Activated naive CD4-positive, alpha-beta T cell treated with anti-CD3 and anti-CD28 coated beads, Interleukin-2, amount 50 U/mL, for 24 hours (primary cell): ENCODE measurements around the gene PRICKLE2.

Source experiments
- H3K27ac Mint-ChIP-seq: one replicate; pipeline ENCODE4 v1.8.0; 2021; ENCODE audit warnings: mild to moderate bottlenecking, mixed read lengths
- H3K27me3 Mint-ChIP-seq: one replicate; pipeline ENCODE4 v1.8.0; 2021; ENCODE audit warnings: mixed read lengths
- H3K36me3 Mint-ChIP-seq: one replicate; pipeline ENCODE4 v1.8.0; 2021; ENCODE audit warnings: mixed read lengths
- H3K4me1 Mint-ChIP-seq: one replicate; pipeline ENCODE4 v1.8.0; 2021; ENCODE audit warnings: mixed read lengths
- H3K4me3 Mint-ChIP-seq: one replicate; pipeline ENCODE4 v1.8.0; 2021; ENCODE audit warnings: mild to moderate bottlenecking, mixed read lengths
- H3K9me3 Mint-ChIP-seq: one replicate; pipeline ENCODE4 v1.8.0; 2021; ENCODE audit warnings: mixed read lengths

Gene PRICKLE2

DNA sequence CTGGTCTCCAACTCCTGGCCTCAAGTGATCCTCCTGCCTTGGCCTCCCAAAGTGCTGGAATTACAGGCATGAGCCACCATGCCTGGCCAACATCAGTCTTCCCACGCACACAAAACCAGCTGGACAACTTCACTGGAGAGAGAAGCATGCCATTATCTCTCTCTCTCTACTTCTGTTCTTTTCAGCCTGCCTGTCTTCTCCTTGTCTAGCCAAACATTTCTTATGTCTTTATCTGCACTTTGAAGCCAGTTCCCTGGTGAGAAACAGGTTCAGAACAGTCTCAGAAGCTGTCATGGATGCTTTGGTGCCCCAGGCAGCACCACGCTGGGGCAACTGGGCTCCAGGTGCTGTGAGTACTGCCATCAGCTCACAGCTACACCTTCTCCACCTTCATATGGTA, 79.8 kb downstream of the PRICKLE2 start:
- Mint-ChIP-seq H3K9me3 (no peaks in the 10 kb centered on the region), H3K36me3 (no peaks in the 10 kb centered on the region), H3K27ac (no peak overlapping the region), H3K4me3 (no peak overlapping the region), H3K4me1 (no peaks in the 10 kb centered on the region), H3K27me3 (no peaks in the 10 kb centered on the region)

DNA sequence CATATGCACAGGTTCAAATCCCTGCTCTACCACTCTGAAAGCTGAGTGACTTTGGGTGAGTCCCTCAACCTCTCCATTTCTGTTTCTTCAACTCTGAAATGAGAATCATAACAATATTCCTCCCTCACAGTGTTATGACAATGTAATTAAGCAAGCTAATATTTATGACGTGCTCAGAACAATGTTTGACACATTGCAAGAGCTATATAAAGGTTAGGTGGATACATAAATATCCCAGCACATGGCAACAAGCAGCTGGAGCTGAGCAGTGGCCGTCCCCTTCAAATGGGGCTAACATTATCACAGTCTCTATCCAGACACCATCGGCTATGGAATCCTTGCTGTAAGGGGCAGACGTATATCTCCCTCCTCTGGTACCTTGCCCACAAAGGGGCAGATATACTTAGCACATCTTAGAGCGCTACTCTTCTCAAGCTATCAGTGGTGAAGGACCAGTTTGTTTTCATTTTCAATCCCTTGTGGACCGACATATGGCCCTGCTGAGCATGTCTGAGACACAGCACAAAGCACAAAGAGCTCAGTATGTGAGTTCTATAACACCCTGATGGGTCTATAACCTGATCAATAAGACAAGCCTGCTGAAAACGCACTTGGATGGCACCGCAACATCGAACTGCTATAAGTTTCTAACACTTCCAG, 80.9 kb downstream of the PRICKLE2 start:
- H3K4me1 Mint-ChIP-seq, result no peaks in the 10 kb centered on the region
- no peaks in the 10 kb centered on the region for H3K27me3 Mint-ChIP-seq
- no peaks in the 10 kb centered on the region for H3K9me3 Mint-ChIP-seq
- H3K4me3 Mint-ChIP-seq, result no peak overlapping the region
- no peak overlapping the region for H3K27ac Mint-ChIP-seq
- no peaks in the 10 kb centered on the region for H3K36me3 Mint-ChIP-seq

DNA sequence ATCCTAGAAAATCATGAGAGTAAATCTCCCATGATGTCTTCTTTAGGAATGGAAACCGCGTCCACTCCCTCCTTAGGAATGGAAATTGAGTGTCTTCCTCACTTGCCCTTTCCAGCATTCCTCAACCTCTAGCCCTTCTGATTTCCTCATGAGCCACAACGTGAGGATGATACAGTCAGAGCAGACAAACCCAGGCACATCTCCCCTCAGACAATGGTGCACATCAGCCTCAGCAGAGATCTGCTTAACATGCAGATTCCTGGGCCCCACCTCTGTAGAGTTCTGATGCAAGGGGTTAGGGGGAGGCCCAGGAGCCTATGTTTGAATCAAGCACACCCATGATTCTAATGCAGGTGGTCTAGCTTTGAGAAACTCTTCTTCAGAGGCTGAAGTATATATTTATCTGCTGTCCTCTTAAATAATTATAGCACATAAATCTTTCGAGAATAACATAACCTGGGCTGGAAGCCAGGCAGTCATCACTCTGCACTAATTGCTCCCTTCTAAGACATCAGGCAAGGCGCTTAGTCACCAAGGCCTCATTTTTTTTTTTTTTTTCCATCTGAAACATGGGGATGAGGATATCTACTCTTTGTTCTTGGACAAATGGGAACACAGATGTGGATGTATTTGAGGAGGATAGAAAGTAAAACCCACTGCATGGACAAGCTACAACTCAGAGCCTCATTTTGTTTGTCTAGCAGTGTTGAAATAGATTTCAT, 81.7 kb downstream of the PRICKLE2 start:
- Mint-ChIP-seq H3K27me3 (no peaks in the 10 kb centered on the region), H3K4me3 (no peak overlapping the region), H3K9me3 (no peaks in the 10 kb centered on the region), H3K36me3 (no peaks in the 10 kb centered on the region), H3K27ac (no peak overlapping the region), H3K4me1 (no peaks in the 10 kb centered on the region)

DNA sequence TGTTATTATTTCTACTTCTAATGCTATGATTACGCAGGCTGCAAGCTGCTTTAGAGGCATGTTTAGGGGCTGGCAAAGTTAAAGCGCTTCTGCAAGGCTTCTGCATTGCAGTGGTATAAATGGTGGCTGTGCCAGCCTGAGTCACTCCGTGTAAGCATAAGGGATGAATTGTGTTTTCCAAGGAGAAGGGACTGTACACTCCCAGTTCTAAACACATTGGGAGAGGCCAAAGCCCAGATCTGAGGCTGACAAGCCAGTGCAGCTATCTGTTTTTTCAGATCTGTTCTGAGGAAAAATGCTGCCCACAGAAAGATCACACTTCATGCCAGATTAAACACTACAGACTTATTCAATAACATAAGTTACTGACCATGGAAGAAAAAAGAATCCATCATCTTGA, 83.8 kb downstream of the PRICKLE2 start:
- H3K27me3 Mint-ChIP-seq, result no peaks in the 10 kb centered on the region
- no peaks in the 10 kb centered on the region for H3K4me1 Mint-ChIP-seq
- H3K4me3 Mint-ChIP-seq, result no peak overlapping the region

DNA sequence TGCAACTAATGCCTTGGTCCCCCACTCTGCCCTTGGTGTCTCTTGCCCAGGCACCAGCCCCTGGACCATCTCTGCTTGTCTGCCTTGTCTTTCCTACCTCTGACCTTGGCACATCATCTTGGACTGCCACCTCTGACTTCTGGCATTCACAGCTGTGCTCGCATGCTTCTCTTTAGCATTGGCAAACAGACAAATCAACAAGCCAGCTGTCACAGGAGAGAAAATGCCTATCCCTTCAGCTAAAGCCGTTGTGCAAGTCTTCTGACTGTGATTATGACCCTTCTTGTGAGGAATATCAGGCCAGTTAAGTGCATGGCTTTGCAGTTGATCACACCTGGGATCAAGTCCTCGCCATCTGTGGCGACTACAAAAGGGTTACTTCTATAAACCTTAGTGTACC, 84.6 kb downstream of the PRICKLE2 start:
- H3K27me3 Mint-ChIP-seq, result no peaks in the 10 kb centered on the region
- H3K27ac Mint-ChIP-seq, result no peak overlapping the region
- H3K4me3 Mint-ChIP-seq, result no peak overlapping the region
- H3K9me3 Mint-ChIP-seq, result no peaks in the 10 kb centered on the region
- no peaks in the 10 kb centered on the region for H3K36me3 Mint-ChIP-seq
- H3K4me1 Mint-ChIP-seq, result no peaks in the 10 kb centered on the region

More for the DNA sequence above, 83.8 kb downstream of the PRICKLE2 start:
- Mint-ChIP-seq H3K9me3 (no peaks in the 10 kb centered on the region), H3K27ac (no peak overlapping the region), H3K36me3 (no peaks in the 10 kb centered on the region)

DNA sequence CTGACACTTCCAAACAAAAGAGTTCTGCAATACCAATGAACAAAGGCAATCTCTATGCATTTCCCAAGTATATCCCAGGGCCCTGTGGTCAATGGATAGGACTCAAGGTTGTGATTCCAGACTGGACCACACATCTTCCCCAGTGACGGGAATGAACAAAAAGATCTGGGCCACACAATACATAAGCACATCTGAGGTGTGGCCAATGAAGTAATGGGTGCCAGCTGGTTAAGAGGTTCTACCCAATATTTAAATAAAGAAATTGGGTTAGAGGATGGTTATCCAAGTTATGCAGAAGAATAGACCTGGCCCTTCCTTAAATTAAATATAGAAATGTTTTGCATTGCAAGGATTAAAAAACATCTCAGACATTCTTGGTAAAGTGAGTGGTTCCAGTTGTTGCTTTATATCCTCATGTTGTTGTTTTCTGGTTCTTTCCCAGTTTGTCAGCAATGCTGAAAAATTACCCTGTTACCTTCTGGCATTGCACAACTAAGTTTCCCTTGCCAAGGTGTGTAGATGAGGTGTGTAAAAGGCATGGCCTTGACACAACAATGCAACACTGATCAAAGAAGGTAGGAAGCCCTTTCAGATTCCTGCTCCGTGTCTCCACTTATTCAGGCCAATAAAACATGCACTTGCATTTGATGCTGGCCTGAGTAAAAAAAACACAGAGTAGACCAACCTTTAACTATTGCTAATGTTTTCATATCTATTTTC, 86.5 kb downstream of the PRICKLE2 start:
- H3K36me3 Mint-ChIP-seq, result no peaks in the 10 kb centered on the region
- no peak overlapping the region for H3K27ac Mint-ChIP-seq
- H3K4me3 Mint-ChIP-seq, result no peak overlapping the region
- no peaks in the 10 kb centered on the region for H3K4me1 Mint-ChIP-seq
- H3K9me3 Mint-ChIP-seq, result no peaks in the 10 kb centered on the region
- H3K27me3 Mint-ChIP-seq, result peaks cover 2% of the 10 kb centered on the region

DNA sequence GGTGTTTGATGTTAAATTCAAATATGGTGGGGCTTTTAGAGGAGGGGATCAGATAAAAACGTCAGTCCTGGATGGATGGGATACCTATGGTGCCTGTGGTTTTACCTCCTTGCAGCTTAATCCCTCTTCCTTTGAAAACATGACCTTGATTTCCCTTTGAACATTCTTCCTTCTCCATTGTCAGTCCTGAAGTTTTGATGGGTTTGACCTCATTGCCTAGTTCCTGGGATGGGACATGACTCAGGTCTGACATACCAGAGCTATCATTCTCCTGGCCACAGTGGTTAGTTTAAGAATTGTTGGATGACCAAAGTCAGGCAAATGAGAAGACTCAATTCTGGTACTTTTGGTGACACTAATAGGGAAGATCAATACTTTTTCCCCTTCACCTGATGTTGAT, 87.2 kb downstream of the PRICKLE2 start:
- H3K27me3 Mint-ChIP-seq, result peaks cover 2% of the 10 kb centered on the region
- H3K27ac Mint-ChIP-seq, result no peak overlapping the region
- no peaks in the 10 kb centered on the region for H3K9me3 Mint-ChIP-seq
- no peaks in the 10 kb centered on the region for H3K36me3 Mint-ChIP-seq
- H3K4me3 Mint-ChIP-seq, result no peak overlapping the region
- H3K4me1 Mint-ChIP-seq, result no peaks in the 10 kb centered on the region

DNA sequence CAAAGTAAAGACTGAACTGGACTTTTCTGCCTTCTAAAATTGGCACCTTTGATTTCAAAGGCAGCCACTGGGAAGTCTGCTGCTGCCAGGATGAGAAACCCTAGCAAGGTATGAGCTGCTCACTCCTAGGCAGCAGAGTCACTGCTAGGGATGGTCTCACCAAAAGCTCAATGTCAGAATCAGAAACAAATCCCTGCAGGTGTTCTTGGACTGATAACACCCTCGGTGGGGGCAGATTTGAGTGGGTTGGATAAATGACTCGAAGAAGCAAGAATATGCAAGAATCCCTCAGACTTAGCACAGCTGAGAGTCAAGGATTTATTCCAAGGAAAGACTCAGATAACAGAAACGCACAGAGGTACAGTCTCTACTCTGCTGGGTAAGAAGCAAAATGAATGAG, 90.4 kb downstream of the PRICKLE2 start:
- Mint-ChIP-seq H3K4me1 (no peaks in the 10 kb centered on the region), H3K36me3 (no peaks in the 10 kb centered on the region), H3K27ac (no peak overlapping the region), H3K27me3 (peaks cover 2% of the 10 kb centered on the region), H3K4me3 (no peak overlapping the region), H3K9me3 (no peaks in the 10 kb centered on the region)

DNA sequence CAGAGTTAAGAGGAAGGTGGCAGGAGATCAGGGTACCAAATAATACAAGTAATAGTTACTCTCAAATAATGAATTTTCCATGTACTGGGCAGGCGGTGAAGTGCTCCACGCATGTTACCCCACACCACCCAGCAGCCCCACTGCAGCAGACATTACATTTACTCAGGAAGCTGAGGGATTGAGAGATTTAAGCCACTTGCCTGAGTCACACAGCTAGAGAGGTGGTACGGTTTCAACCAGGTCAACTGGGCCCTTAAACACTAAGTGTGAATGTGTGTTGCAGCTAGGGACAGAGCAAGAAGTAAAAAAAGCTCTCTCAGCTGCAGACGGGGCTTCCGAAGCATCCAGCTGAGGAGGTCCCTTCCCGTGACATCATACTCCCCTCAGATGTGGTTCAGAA, 91.3 kb downstream of the PRICKLE2 start:
- Mint-ChIP-seq H3K4me1 (no peaks in the 10 kb centered on the region), H3K36me3 (no peaks in the 10 kb centered on the region), H3K9me3 (no peaks in the 10 kb centered on the region), H3K27ac (no peak overlapping the region), H3K27me3 (peaks cover 3% of the 10 kb centered on the region), H3K4me3 (no peak overlapping the region)

DNA sequence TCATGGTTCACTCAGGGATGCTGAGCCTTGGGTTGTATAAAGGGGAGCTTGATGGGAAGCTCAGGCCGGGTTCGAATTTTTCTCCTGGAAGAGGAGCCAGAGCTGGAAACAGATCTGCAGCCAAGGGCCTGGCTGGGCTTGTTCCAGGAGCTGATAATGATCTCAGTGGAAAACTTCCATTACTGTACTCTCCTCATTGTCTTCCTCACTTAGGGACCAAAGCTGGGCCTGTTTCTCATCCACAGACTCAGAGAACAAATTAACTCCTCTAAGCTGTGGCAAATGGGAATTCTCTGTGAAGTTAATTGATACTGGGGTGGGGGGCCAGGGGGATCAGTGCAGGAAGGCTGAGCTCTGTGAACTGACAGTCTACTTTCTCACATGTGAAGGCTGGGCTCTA, 92.0 kb downstream of the PRICKLE2 start:
- no peaks in the 10 kb centered on the region for H3K36me3 Mint-ChIP-seq
- no peak overlapping the region for H3K27ac Mint-ChIP-seq
- no peak overlapping the region for H3K4me3 Mint-ChIP-seq
- no peaks in the 10 kb centered on the region for H3K9me3 Mint-ChIP-seq
- peaks cover 3% of the 10 kb centered on the region for H3K27me3 Mint-ChIP-seq
- no peaks in the 10 kb centered on the region for H3K4me1 Mint-ChIP-seq

DNA sequence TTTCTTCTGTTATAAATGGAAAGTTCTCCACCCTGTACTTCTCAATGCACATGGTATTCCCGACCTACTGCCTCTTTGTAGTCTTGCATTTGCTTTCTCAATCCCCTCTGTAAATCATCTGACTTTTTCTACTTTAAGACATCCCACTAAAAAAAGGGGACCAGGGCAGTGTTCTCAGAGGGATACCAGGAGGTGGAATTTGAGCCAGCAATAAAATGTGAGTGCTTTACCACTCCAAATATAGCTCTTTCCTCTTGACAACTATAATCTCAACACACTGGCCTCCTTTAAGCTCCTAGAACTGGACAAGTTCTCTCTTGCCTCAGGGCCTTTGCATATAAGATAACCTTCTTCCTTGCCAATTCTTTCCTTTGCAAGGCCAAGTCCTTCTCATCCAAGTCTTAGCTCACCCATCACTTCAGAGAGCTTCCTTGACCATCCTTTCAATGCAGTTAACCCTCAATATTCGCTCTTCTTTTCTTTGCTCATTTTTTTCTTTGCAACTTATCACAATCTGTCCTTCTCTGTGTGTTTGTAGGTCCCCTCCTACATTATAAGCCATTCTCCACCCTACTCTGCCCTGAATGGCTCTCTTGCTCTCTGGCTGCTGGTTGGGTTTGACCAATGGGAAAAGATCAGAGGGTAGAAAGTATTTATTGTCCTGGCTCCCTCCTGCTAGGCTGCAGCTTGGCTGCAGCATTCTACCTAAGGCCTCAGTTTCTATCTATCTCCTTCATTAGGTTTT, 93.4 kb downstream of the PRICKLE2 start:
- Mint-ChIP-seq H3K4me1 (no peaks in the 10 kb centered on the region), H3K27me3 (peaks cover 7% of the 10 kb centered on the region), H3K36me3 (no peaks in the 10 kb centered on the region)

DNA sequence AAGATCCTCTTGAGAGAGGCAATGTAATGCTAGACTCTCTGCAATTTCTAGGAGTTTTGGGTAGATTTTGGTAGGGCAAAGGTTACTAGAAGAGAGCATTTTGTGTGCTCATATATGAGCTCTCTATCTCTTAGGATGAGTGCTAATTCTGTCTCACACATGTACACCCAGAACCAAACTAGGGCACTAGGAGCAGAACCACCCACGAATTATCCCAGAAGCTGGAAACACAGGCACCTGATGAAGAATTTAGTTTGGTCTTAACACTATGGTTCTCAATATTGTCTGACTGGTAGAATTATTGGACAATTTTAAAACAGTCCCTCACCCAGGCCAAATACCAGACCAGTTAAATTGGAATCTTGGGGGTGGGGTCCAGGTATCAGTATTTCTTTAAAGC, 94.8 kb downstream of the PRICKLE2 start:
- Mint-ChIP-seq H3K9me3 (no peaks in the 10 kb centered on the region), H3K27ac (no peak overlapping the region), H3K4me3 (no peak overlapping the region), H3K4me1 (no peaks in the 10 kb centered on the region), H3K27me3 (peaks cover 7% of the 10 kb centered on the region), H3K36me3 (no peaks in the 10 kb centered on the region)

More for the DNA sequence above, 93.4 kb downstream of the PRICKLE2 start:
- no peak overlapping the region for H3K4me3 Mint-ChIP-seq
- H3K9me3 Mint-ChIP-seq, result no peaks in the 10 kb centered on the region
- H3K27ac Mint-ChIP-seq, result no peak overlapping the region

DNA sequence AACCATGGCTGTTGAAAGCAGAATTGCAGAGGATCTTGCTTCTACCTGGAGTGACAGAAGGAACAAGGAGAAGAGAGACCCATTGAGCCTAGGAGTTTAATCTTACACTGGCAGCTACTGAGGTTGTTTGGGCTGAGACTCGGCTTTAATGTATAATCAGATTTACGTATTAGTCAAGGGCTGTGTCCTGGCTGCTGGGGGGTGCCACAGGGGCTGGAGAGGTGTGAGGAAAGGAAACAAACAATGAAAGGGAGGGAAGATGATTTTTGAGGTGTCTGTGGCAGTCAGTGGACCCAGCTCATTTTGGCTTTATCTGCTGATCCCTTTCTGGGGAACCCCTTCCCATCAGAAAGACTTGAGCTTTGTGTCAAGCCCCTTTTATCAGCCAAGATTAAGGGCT, 95.7 kb downstream of the PRICKLE2 start:
- Mint-ChIP-seq H3K27ac (no peak overlapping the region), H3K27me3 (peaks cover 9% of the 10 kb centered on the region), H3K9me3 (peaks cover 7% of the 10 kb centered on the region), H3K4me1 (no peaks in the 10 kb centered on the region), H3K36me3 (no peaks in the 10 kb centered on the region), H3K4me3 (no peak overlapping the region)

DNA sequence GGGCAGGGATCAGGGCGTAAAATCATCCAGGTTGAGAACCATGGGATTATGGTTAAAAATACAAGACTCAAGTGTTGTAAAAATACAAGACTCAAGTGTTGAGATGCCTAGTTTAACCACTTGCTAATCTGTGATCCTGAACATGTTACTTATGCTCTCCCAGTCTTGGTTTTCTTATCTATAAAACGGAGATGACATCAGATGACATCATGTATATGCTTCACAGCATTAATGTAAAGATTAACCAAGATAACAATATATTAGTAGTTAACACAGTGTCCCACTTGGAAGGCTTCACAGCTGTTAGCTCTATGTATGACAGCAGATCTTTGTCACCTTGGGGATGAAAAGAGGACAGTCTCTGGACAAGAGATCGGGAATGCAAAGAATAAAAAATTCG, 96.2 kb downstream of the PRICKLE2 start:
- no peaks in the 10 kb centered on the region for H3K4me1 Mint-ChIP-seq
- no peak overlapping the region for H3K4me3 Mint-ChIP-seq
- H3K27ac Mint-ChIP-seq, result no peak overlapping the region
- peaks cover 8% of the 10 kb centered on the region for H3K9me3 Mint-ChIP-seq
- H3K36me3 Mint-ChIP-seq, result no peaks in the 10 kb centered on the region
- peaks cover 7% of the 10 kb centered on the region for H3K27me3 Mint-ChIP-seq

DNA sequence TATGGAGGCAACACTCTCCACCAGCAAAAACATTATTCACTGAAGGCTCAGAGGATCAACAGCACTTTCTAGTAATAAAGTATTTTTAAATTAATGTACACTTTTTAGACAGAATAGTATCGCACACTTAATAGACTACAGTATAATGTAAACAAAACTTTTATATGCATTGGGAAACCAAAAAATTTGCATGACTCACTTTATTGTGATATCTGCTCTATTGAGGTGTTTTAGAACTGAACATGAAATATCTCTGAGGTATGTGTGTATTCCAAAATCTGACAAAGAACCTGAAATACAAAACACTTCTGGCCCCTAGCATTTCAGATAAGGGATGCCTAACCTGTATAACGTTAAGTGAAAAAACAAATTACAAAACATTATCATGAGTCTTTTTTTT, 99.7 kb downstream of the PRICKLE2 start:
- H3K36me3 Mint-ChIP-seq, result no peaks in the 10 kb centered on the region
- no peaks in the 10 kb centered on the region for H3K4me1 Mint-ChIP-seq

DNA sequence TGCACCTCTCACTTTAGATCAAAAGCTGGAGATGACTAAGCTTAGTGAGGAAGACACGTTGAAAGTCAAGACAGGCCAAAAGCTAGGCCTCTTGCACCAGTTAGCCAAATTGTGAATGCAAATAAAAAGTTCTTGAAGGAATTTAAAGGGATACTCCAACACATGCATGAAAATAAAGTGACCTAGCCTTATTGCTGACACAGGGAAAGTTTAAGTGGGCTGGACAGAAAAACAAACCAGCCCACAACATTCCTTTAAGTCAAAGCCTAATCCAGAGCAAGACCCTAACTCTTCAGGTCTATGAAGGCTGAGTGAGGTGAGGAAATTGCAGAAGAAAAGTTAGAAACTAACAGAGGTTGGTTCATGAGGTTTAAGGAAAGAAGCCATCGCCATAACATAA, 101.3 kb downstream of the PRICKLE2 start:
- Mint-ChIP-seq H3K9me3 (peaks cover 12% of the 10 kb centered on the region), H3K27me3 (peaks cover 7% of the 10 kb centered on the region), H3K4me3 (no peak overlapping the region), H3K27ac (no peak overlapping the region), H3K4me1 (no peaks in the 10 kb centered on the region), H3K36me3 (no peaks in the 10 kb centered on the region)

More for the DNA sequence above, 99.7 kb downstream of the PRICKLE2 start:
- H3K27me3 Mint-ChIP-seq, result peaks cover 8% of the 10 kb centered on the region
- no peak overlapping the region for H3K4me3 Mint-ChIP-seq
- H3K27ac Mint-ChIP-seq, result no peak overlapping the region
- peaks cover 8% of the 10 kb centered on the region for H3K9me3 Mint-ChIP-seq
